GM18951 (cell line): ENCODE results near the gene LGR5.
"Not testable (repeated sequence)": the region's sequence is repeated elsewhere in the genome, so short reads cannot be mapped to it uniquely, and the experiment has no call there.

Experiments used
- POLR2A ChIP-seq: IDR thresholded peaks from 4 replicates; pipeline ENCODE4 v1.6.1; 2011; ENCODE audit warnings: mild to moderate bottlenecking; ENCODE audit not compliant: insufficient read length, insufficient read depth; ENCODE audit errors: extremely low read depth
- in situ Hi-C: fragments of 300-500 bp; cut with MboI; formaldehyde crosslinking; loops from one replicate; pipeline ENCODE4 v1.12.0; 2022; ENCODE audit warnings: low sequenced_read_pairs, mixed read lengths, inconsistent platforms; ENCODE audit not compliant: unreplicated experiment

Gene LGR5

DNA sequence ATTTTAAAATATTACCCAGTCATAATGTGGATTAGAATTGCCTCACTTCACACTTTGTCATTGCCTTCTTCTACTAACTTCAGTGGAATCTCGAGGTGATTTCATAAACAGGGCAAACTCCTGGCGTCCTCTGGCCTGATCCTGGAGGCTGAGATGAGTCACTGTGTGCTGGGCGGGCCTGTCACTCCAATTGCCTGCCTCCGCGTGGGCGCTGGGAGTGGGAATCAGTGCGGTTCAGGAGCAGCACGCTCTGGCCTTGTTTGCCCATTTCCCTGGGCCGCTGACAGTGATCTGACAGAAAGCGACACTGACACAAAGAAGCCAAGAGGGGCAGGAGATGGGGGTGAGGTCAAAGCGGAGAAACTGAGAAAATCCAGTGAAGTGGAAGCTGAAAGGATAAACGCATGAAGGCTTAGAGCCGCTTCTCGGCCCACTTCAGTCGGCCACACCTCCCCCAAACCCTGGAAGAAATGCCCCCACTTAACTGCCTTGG is 29.7 kb downstream of the LGR5 start:
- in situ Hi-C loops = no loop called here
- no peak for TF ChIP-seq POLR2A

DNA sequence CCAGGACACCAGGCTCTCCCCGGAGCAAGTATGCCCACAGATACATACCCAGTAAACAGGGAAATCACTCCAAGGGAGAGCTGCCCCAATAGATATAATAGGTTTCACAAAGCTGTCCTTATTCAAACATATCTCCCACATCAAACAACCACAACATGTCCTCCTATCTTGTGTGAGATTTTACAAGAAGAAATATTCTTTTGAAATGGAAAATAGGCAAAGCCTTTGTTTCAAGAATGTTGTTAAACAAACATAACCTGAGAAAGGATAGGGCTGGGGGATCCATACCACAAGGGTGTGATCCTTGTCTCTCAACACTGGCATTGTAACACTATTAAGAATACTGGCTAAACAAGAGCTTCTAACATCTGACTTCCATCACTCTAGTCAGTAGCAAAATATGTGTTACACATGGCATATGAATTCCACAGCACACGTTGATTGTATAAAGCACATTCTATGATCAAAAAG is 32.9 kb downstream of the LGR5 start:
- no peak for TF ChIP-seq POLR2A
- in situ Hi-C loops = no loop called here

DNA sequence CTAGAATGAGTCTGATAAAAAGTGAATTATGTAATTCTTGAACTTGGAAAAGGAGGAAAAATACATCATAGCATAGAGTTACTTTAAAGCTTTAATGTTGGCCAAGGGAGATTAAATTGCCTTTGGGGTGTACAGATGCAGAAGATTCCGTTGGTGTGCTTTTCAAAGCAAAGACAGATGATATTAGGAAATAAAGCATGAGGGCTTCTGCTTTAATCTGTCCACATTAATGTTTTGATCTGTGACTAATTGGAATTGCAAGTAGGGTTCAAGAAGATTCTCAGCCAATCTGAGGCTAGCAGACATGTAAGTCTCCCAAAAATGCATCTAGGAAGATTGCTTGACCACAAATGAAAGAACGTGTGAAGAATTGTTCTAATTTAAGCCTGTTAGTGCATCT is 35.2 kb downstream of the LGR5 start:
- no peak for TF ChIP-seq POLR2A
- in situ Hi-C loops = no loop called here

DNA sequence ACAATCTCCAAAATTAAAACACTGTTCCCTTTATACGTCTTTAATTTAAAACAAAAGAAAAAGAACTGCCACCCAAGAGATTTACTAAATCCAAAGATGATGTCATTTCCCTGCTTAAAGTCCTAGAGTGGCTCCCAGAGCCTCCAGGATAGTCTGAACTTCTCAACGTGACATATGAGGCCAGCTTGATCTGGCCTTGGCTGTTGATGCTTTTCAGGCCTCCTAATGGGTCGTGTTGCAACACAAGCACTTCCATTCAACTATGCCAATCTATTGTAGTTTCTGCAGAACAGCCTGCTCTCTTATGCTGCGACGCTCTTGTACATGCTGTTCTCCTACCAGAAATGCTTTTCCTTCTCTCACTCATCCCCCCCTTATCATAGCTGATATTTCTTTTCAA is 35.7 kb downstream of the LGR5 start:
- TF ChIP-seq POLR2A = no peak
- in situ Hi-C loops = no loop called here

DNA sequence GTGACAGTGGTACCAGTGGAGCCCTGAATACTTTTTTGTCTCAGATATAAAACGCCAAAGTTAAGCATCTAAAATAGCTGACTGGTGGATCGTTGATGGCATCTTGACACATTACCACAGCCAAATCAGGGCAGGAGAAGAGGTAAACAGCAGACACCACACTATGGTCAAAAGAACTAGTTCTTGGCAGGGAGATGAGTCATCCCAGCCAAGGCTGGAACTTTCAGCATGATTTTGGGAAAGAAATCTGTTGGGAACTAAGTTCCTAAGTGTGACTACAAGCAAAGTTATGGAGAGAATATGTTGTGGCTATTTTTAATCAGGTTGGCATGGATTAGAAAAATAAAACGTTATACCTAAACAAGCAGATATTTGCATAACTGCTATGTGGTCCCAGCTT is 36.9 kb downstream of the LGR5 start:
- TF ChIP-seq POLR2A = no peak
- in situ Hi-C loops = no loop called here

DNA sequence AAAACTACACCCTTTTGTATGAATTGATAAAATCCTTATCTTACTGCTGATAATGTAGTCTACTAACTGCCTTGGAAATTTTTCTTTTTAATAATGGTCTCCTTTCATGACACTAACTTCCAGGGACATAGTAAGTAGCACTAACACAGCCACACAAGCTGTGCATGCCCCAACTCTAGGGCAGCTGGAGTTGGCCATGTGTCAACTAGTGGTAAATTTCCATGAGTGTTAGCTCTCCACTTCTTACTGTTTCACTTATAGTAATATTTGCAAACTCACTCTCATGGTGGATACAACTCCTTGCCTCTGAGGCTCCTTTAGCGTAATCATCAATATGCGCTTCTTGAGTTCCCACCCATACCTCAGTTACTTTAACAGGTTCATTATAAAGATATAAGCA is 38.0 kb downstream of the LGR5 start:
- in situ Hi-C loops = no loop called here

DNA sequence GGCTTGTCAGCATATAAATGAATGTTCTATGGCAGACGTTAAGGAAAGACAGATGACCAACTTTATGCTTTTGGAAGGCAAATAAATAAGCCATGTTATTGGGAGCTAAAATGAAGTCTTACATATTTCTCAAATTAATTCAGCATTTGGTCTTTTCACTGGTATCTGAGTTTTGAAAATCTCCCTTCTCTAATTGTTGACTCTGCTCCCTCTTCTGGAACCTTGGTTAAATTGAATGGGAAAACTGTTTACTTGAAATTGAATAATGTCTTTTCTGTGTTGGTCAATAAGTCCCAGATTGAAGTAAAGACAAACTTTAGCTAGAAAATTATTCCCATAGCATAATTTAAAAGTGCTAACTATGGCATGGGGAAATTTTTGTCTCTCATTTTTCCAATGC is 38.7 kb downstream of the LGR5 start:
- TF ChIP-seq POLR2A = no peak
- in situ Hi-C loops = no loop called here

More for the DNA sequence above, 38.0 kb downstream of the LGR5 start:
- TF ChIP-seq POLR2A = no peak

DNA sequence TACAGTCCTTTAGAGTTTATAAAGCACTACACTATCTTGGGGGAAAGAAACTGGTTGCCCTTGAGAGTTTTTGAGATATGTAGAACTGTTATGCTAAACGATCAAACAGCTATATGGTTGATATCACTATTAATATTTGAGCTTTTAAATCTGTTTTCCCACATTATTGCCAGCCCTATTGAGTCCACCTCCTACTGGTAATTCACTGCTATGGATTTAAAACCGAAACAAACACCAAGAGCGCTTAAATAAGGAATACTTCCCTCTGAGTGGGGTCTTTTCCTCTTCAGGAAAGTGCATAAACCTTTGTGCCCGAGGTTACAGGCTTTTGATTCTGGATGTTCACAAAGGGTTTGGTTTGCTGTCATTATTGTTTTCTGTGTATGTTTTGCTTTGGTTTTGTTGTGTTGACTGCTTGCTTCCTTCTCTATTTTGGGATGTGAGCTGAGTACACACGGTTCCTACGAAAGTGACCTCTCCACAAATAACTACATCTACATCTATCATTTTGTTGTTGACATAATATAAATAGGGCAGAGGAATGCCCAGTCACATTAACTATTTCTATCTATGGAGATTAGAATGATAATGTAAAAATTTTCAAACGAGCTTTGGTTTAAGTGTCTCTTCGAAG is 44.8 kb downstream of the LGR5 start:
- in situ Hi-C loops = no loop called here
- no peak for TF ChIP-seq POLR2A

DNA sequence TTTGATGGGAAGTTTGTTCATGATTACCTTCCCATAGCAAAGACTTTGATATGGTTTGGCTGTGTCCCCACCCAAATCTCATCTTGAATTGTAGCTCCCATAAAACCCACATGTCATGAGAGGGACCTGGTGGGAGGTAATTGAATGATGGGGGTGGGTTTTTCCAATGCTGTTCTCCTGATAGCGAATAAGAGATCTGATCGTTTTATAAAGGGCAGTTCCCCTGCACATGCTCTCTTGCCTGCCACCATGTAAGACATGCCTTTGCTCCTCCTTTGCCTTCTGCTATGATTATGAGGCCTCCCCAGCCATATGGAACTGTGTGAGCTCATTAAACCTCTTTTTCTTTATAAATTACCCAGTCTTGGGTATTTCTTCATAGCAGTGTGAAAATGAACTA is 51.2 kb downstream of the LGR5 start:
- in situ Hi-C loops = not testable (repeated sequence)

DNA sequence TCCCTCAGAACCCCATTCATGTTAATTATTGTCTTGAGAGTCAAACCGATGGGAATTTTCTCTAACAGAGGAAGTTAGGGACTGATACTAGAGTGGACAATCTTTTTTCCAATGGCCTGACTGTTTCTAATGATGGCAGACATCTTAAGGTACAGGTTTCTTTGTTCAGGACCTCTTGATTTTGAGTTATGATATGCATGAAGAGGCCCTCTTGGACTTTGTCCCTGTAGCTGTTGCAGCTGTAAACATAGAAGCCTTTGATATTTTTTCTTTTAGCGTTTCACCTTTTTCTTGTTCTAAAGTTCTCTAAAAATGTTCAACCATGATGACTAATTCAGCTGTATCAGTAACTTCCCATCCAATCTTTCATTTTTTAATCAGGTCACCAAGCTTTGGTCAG is 53.0 kb downstream of the LGR5 start:
- in situ Hi-C loops = no loop called here
- TF ChIP-seq POLR2A = no peak

DNA sequence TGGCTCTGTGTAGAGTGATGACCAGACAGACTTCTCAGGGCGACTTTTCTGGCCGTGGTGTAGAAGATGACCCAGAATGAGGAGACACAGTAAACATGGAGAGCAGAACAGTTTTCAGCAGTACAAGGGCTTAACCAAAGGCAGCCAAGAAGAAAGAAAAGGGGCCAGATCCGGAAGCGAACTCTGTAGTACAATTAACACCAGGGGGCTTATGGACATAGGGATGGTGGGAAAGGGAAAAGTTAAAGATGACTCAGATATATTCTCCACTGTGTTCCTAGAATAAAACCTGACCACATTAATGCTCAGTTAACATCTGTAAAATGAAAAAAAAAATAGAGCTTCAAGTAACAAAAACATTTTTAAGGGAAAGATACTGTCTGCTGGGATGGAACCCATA is 60.2 kb downstream of the LGR5 start:
- in situ Hi-C loops = no loop called here

DNA sequence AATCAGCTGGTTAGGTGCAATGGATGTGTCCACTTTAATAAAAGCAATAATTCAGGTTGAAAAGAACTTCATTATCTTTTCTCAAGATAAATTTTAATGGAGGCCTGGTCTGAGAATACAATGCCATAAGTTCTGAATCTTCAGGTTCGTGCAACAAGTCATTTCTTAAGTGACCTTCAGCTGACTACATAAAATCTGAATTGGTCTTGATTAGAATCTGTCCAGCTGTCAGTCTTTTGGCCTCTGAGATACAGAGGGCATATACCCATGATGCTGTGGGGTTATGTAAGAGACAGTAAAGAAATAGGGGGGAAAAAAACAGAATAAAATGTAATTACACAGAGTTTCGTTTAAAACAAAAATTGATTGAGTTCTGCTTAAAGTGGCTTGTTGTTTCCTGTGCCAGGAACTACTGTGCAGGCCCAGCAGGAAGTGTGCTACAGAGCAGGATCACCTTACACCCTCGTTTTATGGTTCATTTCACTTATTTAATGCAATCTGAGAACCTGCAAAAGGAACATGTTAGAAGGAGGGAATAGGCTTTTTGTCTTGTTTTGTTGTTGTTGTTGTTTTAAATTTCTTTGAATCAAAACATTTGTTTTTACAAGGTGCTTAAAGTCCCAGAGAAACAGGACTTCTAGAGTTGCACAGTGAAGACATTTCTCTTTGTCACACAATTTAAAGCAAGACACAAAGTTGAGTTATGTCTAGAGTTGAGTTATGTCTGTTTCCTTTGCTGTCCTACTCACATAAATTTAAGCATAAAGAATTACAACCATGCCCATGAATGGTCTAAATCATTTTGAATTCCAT is 64.2 kb downstream of the LGR5 start:
- TF ChIP-seq POLR2A = no peak
- in situ Hi-C loops = no loop called here

More for the DNA sequence above, 60.2 kb downstream of the LGR5 start:
- TF ChIP-seq POLR2A = no peak

DNA sequence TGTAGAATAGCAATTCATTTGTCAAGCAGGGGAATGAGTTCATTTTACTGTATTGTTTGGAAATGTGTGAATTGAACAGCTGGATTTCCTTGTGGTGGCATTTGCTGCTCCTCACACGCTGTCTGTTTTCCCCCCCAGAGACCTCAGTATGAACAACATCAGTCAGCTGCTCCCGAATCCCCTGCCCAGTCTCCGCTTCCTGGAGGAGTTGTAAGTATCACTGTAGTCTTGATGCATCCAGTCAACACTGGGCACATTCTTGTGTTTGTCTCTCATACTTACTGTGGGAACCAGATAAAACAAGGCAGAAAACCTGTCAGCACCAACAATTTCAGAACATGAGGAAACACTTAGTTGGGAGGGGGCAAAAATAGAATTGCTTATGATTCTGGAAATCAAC is 64.9 kb downstream of the LGR5 start:
- in situ Hi-C loops = no loop called here
- TF ChIP-seq POLR2A = no peak

DNA sequence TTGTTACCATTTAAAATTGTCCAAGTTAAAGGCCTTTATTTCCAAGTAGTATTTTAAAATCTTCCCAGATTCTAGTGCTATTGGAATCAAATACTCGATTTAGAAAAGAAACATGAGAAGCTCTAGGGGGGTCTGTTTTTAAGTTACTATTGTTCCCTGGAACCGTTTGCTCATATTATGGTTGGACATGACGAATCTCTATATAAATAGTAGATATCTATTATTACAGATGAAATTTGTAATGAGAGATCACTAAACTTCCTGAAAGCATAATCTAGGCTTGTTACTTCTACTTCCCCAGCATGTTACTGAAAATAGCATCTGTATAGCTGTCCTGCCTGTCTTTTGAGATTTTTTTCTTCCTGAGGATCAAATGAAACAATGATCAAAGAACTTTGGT is 70.1 kb downstream of the LGR5 start:
- TF ChIP-seq POLR2A = no peak
- in situ Hi-C loops = no loop called here
